GM18508 (cell line): Measurements from ENCODE around the gene ZNF208.
"Not testable (repeated sequence)": the region's sequence is repeated elsewhere in the genome, so short reads cannot be mapped to it uniquely, and the experiment has no call there.

ENCODE experiments used
- ATAC-seq: cut with Tn5 transposase; IDR thresholded peaks from one replicate; pipeline ENCODE4 v1.9.1; 2021; ENCODE audit warnings: moderate number of reproducible peaks; ENCODE audit not compliant: insufficient read depth, unreplicated experiment

ZNF208 gene

DNA sequence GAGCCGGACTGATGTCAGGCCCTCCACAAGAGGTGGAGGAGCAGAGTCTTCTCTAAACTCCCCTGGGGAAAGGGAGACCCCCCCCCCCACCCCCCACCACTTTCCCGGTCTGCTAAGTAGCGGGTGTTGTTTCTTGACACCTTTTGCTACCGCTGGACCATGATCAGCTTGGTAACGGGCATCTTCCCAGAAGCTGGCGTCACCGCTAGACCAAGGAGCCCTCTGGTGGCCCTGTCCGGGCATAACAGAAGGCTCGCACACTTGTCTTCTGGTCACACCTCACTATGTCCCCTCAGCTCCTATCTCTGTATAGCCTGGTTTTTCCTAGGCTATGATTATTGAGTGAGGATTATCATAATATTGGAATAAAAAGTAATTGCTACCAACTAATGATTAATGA lies 120.7 kb downstream of the ZNF208 start:
- ATAC-seq: not testable (repeated sequence)

GRCh38 chr19:21885516-21885915 lies 125.2 kb downstream of the ZNF208 start:
- ATAC-seq: not testable (repeated sequence)

DNA sequence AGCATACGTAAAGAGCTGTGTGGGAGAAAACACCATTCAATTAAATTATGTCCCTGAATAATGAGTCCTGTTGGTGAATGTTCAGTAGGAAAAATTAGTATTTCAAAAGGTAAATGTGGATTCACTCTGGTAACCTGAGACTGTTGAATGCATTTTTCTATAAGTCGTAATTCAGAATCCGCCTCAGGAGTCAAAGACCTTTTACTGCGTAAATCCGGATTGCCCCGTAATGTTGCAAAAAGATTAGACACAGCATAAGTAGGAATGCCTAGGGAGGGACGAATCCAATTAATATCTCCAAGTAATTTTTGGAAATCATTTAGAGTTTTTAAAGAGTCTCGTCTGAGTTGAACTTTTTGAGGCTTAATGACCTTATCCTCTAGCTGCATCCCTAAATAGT lies 126.0 kb downstream of the ZNF208 start:
- not testable (repeated sequence) for ATAC-seq

DNA sequence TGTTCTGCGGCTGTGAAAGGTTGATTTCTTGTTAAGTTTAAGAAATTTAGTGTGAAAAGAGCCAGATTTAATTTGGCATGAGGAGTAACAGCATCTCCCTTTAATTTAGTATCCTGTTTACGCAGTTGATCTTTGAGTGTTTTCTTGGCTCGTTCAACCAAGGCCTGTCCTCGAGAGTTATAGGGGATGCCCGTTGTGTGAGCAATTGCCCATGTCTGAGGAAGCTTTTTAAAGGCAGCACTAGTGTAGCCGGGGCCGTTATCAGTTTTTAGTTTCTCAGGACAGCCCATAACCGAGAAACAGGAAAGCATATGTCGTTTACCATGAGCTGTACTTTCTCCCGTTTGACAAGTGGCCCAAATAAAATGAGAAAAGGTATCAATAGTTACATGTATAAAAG lies 127.2 kb downstream of the ZNF208 start:
- ATAC-seq: no peak
